Activated CD8-positive, alpha-beta memory T cell treated with anti-CD3 and anti-CD28 coated beads, Interleukin-2, amount 50 U/mL, for 4 hours (primary cell): ENCODE results near the gene MXD1.
"Not testable (repeated sequence)": the region's sequence is repeated elsewhere in the genome, so short reads cannot be mapped to it uniquely, and the experiment has no call there.

Experiments
- DNase-seq: peaks from one replicate; pipeline ENCODE4 v3.0.0-alpha.2; 2020

MXD1 gene, protein sequence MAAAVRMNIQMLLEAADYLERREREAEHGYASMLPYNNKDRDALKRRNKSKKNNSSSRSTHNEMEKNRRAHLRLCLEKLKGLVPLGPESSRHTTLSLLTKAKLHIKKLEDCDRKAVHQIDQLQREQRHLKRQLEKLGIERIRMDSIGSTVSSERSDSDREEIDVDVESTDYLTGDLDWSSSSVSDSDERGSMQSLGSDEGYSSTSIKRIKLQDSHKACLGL

DNA sequence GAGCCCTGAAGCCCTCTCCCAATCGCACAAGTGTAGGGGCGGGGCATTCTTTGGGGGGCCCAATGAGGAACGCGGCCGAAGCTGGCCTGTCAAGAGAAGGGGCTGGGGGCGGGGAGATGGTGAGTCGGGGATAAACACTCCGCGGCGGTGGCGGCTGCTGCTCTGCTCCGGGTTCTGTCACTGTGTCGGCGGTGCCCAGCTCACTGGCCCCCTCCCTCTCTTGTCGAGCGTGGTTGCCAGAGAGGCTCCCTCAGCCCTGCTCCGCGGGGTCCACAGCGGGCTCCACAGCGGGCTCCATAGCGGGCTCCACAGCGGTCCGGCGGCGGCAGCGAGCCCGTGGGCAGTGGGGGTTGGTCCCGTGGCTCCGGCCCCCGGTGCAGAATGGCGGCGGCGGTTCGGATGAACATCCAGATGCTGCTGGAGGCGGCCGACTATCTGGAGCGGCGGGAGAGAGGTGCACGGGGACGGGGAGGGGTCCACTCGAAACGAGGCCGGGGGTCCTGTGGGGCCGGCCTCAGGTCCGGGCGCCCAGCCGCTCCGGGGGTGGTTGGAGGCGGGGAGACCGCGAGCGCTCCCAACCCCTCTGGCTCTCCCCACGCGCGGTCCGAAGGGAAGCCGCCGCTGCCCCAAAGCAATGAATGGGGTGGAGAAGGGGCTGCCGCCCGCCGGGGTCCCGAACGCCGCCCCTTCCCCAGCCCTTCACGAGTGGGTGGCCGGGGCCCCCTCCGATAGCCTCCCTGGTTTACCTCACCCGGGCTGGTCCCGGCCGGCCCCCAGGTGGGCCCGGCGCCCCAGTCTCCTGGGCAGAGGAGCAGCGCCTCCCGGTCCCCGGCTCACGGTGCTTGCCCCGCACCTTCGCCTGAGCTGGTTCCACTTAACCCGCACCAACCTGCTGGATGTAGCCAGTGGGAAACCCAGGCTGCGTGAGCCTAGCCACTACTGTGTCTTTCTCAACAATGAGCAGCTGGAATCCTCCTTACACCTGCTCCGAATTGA lies at the start of gene MXD1:
Gene MXD1, plus strand, starts transcription at position 160 of the 996 bp plus-strand sequence. Its CDS starts 222 bp downstream, at position 382.
- DNase-seq = peak; percentile 99

DNA sequence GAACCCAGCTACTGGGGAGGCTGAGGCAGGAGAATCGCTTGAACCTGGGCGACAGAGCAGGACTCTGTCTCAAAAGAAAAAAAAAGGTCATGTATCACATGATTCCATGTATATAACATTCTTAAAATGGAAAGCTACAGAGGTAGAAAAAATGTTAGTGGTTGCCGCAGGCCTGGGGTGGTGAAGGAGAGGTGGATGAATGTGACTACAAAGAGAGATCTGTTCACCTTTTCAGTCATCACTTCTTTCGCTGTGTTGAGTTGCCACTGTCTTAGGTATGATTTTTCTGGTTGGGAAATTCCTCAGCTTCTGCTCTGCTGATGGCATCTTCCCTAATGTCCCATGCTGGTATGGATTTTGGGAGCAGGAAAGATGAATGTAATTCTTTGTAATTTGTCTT lies 26.5 kb upstream of the MXD1 start:
- DNase-seq = no peak

DNA sequence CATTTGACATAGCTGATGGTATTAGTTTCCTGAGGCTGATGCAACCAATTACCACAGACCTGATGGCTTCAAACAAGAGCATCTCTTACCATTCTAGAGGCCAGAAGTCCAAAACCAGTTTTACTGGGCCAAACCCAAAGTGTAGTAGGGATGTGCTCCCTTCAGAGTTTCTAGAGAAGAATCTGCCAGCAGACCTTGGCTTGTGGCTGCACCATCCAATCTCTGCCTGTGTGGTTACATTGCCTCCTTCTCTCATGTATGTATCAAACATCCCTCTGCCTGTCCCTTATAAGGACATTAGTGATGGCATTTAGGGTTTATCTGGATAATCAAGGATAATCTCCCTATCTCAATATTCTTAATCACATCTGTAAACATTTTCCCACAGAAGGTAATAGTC lies 25.6 kb upstream of the MXD1 start:
- no peak for DNase-seq

DNA sequence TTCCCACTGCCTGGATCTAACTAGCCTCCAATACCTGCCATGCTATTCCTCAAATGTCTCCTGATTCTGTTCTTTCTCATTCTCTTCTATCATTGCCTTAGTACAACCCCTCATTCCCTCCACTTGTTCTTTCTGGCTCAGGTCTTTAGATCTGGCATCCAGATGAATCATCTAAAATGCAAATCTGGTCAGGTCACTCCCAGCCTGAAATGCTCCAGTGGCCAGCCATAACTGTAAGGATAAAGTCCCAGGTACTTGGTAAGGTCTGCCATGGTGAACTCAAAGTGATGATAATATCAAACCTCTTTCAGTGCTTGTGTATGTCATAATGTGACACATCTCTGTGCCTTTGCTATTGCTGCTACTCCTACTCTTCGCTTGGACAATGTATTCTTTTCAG lies 24.0 kb upstream of the MXD1 start:
- no peak for DNase-seq

DNA sequence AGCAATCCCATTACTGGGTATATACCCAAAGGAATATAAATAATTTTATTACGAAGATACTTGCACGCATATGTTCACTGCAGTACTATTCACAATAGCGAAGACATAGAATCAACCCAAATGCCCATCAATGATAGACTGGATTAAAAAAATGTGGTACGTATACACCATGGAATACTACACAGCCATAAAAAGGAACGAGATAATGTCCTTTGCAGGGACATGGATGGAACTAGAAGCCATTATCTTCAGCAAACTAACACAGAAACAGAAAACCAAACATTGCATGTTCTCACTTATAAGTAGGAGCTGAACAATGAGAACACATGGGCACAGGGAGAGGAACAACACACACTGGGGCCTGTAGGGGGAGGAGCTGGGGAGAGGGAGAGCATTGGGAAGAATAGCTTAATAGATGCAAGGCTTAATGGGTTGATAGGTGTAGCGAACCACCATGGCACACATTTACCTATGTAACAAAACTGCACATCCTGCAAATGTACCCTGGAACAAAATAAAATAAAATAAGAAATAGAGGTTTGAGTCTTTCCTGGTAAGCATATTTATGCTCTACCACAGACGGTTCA lies 22.0 kb upstream of the MXD1 start:
- DNase-seq = not testable (repeated sequence)

DNA sequence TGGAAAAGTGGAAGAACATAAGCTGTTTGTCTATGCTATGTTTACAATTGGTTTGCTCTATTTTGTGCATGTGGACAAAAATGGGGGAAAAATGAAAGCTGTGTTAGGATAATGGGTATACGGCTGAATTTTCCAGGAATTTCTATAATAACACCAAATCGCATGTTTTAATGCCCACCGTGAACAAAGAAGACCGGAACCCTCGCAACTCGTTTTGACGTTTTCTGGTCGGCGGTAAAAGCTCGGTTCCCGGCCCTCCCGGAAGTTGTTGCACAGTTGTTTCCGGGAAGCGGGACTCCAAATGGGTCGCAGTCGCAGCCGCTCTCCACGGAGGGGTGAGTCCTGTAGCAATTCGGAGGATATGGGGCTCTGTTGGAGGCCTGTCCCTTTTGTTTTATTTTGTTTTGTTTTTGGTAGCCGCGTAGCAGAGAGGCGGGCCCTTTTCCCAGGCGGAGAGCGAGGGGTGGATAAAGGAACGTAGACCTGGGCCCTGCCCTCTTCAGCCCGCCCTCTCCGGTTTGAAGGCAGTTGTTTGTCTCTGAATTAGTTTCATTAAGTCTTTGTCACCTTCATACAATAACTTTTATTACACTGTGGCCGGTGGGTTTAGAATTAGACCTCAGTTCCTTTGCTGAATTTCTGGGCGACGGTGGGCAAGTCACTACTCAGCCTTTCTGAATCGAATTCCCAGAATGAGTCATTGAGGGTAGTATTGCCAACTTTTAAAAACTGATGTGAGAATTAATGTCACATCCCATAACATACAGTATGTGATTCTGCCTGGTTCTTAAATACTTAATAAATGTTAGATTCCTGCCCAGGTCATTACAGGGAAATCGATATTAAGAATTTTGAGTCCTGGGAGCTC lies 21.0 kb upstream of the MXD1 start, which contains the start of gene SNRNP27:
Gene SNRNP27, plus strand, starts transcription at position 273 of the 868 bp plus-strand sequence. Its CDS starts 29 bp downstream, at position 302.
- peak; percentile 78 for DNase-seq

DNA sequence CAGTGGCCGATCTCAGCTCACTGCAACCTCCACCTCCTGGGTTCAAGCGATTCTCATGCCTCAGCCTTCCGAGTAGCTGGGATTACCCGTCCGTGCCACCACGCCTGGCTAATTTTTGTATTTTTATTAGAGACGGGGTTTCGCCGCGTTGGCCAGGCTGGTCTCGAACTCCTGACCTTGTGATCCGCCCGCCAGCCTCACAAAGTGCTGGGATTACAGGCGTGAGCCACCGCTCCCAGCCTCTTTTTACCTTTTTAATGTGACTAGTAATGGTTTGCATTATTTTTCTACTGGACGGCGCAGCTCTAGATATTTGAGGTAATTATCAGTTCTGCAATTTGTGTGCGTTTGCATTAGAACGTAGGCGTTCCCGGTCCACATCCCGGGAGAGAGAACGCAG lies 20.2 kb upstream of the MXD1 start:
- not testable (repeated sequence) for DNase-seq

DNA sequence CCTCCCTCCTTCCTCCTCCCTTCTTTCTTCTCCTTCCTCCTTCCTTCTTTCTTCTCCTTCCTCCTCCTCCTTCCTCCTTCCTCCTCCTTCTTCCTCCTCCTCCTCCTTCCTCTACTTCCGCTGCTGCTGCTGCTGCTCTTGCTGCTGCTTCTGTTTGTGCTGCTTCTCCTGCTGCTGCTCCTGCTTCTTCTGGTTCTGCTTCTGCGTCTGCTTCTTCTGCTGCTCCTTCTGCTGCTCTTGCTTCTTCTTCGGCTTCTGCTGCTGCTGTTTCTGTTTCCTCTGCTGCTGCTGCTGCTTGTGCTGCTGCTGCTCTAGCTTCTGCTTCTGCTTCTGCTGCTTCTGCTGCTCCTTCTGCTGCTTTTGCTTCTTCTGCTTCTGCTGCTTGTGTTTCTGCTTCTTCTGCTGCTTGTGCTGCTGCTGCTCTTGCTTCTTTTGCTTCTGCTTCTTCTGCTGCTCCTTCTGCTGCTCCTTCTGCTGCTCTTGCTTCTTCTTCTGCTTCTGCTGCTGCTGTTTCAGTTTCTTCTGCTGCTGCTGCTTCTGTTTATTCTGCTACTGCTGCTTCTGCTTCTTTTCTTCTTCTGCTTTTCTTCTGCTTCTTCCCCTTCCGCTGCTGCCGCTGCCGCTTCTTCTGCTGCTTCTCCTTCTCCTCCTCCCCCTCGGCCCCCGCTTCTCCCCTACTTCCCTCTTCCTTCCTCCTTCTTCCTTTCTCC lies 12.5 kb upstream of the MXD1 start:
- DNase-seq = no peak

DNA sequence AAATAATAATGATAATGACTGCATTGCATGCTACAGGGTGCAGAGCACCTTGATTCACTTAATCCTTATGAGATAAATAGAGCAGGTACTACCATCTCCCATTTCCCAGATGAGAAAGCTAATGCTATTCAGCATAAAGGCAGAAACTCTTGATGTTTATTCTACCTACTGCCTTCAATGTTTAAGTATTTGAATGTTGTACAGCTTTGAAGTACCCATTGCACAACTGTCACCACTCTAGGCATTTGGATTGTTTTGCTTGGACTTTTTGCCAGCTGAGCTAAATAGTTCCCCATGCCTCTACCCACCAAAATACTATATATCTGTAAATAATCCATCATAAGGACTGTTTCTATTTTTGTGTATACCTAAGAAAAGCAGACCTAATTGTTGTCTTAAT lies 7.7 kb upstream of the MXD1 start:
- DNase-seq = no peak

DNA sequence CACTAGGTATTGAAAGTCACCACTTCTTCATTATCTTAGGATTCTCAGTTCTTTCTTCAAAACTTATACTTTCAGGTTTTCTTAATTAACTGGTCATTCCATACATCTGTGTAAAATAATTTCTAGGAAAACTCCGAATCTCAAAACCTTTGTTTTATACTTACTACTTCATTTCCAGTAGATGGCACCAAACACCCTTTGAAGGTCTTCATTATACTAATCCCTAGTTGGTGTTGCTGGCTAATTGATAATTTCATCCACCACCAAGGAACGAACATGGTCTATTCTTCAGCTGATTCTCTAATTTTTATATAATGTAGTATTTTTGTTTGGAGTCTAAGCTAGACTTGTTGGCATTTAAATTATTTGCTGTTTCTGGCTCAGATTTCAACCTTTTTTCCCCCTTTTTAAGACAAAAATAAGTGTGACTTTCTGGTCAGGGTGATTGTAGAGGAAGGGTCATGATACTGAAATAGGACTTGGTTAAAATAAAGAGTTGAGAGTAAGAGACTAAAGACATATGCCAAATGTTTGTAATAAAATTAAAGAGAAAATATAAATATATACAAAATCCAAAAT lies 2.8 kb upstream of the MXD1 start:
- no peak for DNase-seq

DNA sequence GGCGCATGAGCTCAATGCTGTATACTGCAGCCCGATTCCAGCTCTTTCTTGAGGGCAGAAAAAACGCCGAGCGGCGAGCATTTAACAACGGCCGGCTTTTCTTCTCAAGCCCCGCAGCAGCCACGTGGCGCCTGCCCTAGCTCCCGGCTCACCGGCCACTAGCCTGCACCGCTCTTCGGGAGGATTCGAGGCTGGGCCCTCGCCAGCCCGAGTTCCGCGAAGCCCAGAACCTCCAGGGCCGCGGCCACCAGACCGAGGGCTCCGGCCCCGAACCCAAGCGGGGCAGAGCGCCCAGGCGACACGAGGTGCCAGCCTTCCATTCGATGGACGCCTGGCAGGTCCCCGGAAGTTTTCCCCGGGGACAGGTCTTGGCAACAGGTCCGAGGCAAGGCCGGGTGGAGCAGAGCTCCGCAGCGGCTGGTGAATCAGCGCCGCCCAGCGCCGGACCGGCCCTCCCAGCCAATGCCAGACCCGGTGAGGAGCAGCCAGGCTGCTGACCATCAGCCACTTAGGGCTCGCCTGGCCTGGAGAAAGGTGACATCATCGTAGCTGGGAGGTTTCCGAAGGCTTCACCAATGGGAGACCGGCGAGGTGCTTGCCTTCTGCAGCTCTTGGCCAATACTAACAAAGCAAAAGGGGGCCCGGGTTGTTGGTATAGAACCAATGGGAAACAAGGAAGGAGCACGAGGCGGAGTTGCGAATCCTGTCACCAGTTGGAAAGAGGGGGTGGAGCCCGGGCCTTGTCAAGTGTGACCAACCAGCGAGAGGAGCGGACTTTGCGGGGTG lies 552 bp upstream of the MXD1 start:
- no peak for DNase-seq

DNA sequence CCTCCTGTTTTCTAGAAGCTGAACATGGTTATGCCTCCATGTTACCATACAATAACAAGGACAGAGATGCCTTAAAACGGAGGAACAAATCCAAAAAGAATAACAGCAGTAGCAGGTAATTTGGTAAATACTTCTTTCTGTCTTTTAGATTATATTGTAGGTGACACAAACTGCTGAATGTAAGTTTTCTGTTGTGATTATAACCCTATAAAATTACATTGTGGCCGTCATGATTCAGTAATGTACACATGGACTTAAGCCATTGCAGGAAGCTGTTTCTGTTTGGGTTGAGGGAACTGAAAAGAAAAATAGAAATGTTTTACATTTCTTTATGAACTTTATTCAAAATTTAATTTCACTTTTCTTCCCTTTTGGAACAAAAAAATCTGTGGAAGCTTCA lies 1.2 kb downstream of the MXD1 start:
- no peak for DNase-seq

DNA sequence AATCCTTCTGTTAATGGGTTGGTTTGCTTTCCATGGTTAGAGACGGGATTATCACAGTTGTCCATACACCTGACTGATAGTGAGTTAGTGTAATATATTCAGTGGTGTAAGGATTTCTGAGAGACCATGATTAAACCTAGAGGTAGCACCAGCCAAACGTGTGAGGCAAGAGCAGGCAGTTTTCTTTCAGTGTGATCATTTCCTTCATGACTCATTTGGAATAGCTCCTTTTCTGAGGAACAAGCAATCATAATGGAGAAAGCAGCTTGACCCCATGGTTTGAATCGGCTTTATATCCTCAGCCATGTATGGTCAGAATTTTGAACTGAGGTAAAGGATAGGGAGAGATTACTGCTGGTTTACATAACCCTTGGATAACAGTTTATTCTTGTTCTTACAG lies 2.9 kb downstream of the MXD1 start:
- no peak for DNase-seq

DNA sequence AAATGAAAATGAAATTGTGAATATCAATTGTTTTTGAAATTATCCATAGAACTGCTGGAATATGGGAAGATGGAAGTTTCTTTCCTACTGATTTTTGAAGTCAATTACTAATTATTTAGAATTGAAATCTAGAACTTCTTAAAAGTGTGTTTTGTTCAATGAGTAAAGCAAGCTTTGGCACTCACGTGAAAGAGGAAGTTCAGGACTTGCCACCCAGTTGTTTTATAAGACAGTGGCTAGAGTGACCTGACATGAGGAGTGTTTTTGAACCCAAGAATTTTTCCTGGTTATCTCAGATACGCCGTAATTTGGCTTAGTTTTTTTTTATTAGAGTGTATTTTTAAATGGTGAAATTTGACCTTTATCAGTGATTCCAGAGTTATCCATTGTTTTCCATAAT lies 3.5 kb downstream of the MXD1 start:
- no peak for DNase-seq

DNA sequence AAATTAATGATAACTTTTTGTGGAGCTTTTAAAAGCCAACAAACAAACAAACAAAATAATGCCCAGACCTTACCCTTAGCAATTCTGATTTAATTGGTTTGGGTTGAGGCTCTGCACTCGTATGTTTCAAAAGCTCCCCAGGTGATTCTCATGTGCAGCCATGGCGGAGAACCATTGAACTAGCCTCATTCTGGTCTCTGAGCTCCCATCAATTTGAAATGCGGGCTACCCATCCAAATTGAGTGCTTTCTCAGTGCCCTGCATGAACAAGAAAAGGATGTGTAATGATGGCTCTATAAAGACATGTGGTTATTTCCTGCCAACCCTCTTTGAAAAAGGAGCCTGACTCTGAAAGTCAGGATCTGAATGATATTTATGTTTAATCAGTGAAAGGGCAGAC lies 8.2 kb downstream of the MXD1 start:
- DNase-seq = no peak

DNA sequence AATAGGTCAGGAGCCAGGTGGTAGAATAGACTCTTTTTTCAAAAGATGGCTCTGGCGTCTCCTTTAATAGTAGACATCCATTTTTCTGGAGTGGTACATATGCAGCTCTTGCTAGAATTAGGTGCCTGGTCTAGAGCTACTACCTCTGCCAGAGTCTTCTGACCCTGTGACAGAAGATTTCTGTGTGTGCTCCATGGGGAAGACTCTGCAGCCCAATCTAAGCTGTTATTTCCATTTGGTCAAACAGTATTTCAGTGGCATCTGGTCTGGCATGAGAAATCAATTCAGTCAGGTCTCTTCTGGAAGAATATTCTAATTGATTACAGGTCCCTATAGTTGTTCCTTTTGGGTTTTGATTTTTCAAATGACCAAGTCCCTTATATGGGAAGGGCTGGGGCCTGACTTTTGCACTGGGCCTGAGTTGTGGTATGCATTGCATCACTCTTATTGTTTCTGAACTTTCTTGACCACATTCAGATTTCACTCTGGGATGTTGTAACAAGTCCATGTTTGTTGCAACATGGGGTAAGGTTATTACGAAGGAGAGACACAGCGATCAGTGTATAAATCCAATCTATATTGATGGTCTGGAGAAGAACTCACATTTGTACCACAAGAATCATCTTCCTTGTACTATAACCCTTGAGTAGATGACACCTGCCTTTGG lies 12.1 kb downstream of the MXD1 start:
- no peak for DNase-seq

DNA sequence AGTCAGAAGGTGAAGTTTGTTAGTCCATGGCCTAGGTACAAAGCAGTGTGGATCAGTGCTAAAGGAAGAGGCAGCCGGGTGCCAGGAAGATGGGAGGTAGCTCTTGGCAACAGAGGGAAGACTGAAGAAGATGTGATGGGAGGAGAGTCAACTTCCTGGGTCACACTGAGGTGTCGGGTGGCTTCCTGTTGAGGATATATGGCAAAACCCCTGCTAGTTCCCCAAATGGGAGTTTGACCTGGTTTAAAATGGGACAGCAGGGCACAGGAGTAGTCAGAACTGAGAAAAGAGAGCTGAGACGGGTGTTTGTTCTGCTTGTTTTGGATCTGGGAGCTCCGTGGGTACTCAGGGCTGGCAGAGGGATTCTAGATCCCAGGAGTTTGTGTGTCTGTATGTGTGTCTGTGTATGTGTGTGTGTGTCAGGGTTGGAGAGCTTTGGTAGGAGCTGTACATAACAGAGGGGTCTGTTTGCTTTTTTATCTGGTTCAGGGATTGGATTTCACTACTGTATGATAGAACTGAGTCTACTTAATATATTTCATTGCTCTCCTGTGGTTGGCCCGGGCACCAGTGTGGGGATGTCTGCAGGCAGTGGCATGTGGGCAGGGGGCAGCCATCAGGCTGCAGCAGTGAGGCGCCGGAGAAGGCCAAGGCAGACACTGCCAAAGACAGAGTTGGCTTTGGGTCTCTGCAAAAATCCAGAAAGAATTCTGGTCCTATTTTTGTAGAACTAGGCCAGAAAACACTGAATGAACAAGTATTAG lies 17.1 kb downstream of the MXD1 start:
- no peak for DNase-seq

DNA sequence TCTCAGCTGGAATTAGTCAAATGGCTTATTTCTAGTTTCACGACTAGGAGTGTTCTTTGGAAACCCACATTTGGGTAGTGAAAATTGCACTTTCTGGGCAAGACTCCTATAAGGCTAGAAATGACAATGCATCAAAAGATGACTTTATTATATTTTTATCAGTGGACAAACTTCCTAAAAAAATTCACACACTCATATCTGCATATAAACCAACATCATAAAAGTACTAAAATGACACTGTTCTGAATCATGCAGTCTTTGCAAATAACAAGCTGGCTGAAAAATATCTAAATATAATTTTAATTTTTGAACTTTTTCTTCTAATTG lies 17.6 kb downstream of the MXD1 start:
- DNase-seq = no peak

DNA sequence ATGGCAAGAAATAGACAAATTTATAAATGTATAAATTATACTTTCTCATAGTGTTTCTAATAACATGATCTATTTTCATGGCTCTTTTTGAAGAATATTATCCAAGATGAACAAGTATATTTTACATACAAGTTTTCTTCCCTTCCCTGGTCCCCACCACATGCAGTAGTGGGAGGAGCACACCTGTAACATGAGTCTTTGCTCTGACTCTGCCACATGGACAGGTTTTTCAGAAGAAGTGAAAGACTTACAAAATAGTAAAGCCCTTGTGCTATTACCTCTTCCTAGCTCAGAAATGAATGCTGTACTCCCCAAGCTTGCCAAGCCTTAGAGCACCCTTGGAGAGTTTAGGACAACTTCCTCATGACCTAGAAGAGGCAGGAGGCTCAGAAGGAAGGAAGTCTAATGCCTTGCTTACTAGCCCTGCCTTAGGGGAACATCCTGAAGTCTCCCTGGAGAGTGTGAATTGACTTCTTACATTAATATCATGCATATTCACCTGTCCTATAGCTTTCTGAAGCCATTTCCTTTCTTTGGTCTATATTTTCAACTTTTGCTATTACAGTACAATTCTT lies 18.4 kb downstream of the MXD1 start:
- DNase-seq = no peak
